Gastroesophageal sphincter (tissue), 4 donors: Measurements from ENCODE around the gene DNAH17. TPM values are rescaled to one million over a fixed set of nuclear protein-coding genes. Genes with fewer than 3 reads are reported as not detected.
"Not testable (repeated sequence)": the region's sequence is repeated elsewhere in the genome, so short reads cannot be mapped to it uniquely, and the experiment has no call there.

Experiments used
- ATAC-seq: fragments of 150-250 bp; one replicate; pipeline ENCODE4 v1.9.1; 2016; ENCODE audit warnings: mild to moderate bottlenecking, moderate library complexity
- H3K27ac ChIP-seq, 4 donors: fragments of 200-600 bp; sonication (generic) in 3 of 4; 1 replicate in 3 of 4; 2 replicates in 1 of 4; pipeline ENCODE4 v1.5.1; 2016 to 2019
- H3K27me3 ChIP-seq: fragments of 200-600 bp; sonication (generic); one replicate; pipeline ENCODE4 v1.5.1; 2019
- H3K36me3 ChIP-seq, 2 donors: fragments of 200-600 bp; sonication (generic); one replicate each; pipeline ENCODE4 v1.5.1; 2019; ENCODE audit warnings: control low read depth in 1 of 2
- H3K4me1 ChIP-seq, 3 donors: fragments of 200-600 bp; sonication (generic); 1 replicate in 2 of 3; 2 replicates in 1 of 3; pipeline ENCODE4 v1.5.1; 2016 to 2019; ENCODE audit warnings: control low read depth in 2 of 3
- H3K4me3 ChIP-seq, 2 donors: fragments of 200-600 bp; sonication (generic); one replicate each; pipeline ENCODE4 v1.5.1; 2019; ENCODE audit warnings: mild to moderate bottlenecking in 1 of 2, moderate library complexity in 1 of 2
- H3K9me3 ChIP-seq, 3 donors: fragments of 200-600 bp; sonication (generic); one replicate each; pipeline ENCODE4 v1.5.1; 2017 to 2019; ENCODE audit warnings: control low read depth in 2 of 3
- CTCF ChIP-seq, 4 experiments: fragments of 200-600 bp in 2 of 4; fragments of 450-650 bp in 2 of 4; sonication (generic) in 1 of 4; IDR thresholded peaks; one replicate each; pipeline ENCODE4 v1.5.1; 2017 to 2019; ENCODE audit warnings: antibody characterized with exemption in 4 of 4, mild to moderate bottlenecking in 2 of 4, moderate library complexity in 2 of 4
- EP300 ChIP-seq: sonication (generic); formaldehyde crosslinking; IDR thresholded peaks from one replicate; pipeline ENCODE4 v1.6.1; 2017; ENCODE audit warnings: antibody characterized with exemption, mild to moderate bottlenecking
- POLR2A ChIP-seq, 2 donors: fragments of 450-650 bp; IDR thresholded peaks; one replicate each; pipeline ENCODE4 v1.6.1; 2017; ENCODE audit warnings: antibody characterized with exemption in 2 of 2, mild to moderate bottlenecking in 2 of 2, moderate library complexity in 1 of 2
- POLR2AphosphoS5 ChIP-seq: sonication (generic); formaldehyde crosslinking; IDR thresholded peaks from one replicate; pipeline ENCODE4 v1.6.1; 2017; ENCODE audit warnings: antibody characterized with exemption
- WGBS, 2 donors: methylation state at CpG; one replicate each; pipeline ENCODE4 v1.1.5; 2018; ENCODE audit warnings: low coverage in 1 of 2; 5-methylcytosine and 5-hydroxymethylcytosine counted together
- total RNA-seq, 4 donors: library from RNA; depleted of rRNA; stranded (reverse); fragments of >200 nt; gene quantifications; one replicate each; pipeline ENCODE4 v1.1.0, GENCODE V29; 2016

DNAH17 gene
- total RNA-seq, 4 donors from 2014 or later: 0.15 TPM; not detected in 3

- H3K4me3 ChIP-seq: no peak overlapping the region
- H3K27me3 ChIP-seq: no peaks in the 10 kb centered on the region
- H3K9me3 ChIP-seq: no peaks in the 10 kb centered on the region
- no peaks in the 10 kb centered on the region for H3K4me1 ChIP-seq
- WGBS, 2 donors: 86 to 87% methylated on average over 3 to 20 of the region's 21 CpGs
- no peaks in the 10 kb centered on the region for H3K36me3 ChIP-seq
- no peak overlapping the region for H3K27ac ChIP-seq
- TF ChIP-seq POLR2A (IDR thresholded peaks at IDR 0.05) (no peak), POLR2AphosphoS5 (no peak), EP300 (no peak), CTCF (IDR thresholded peaks at IDR 0.05) (no peak)
- no peak for ATAC-seq
Observed at GRCh38 chr17:78504156-78504925, 72.9 kb downstream of the DNAH17 start.

- not testable (repeated sequence) for H3K36me3 ChIP-seq, H3K27ac ChIP-seq, ATAC-seq, H3K4me1 ChIP-seq, H3K4me3 ChIP-seq, H3K27me3 ChIP-seq, H3K9me3 ChIP-seq
- 100% methylated on average over 2 of the region's 11 CpGs; no CpG with 5 or more reads in 1 of the 2 donors for whole genome bisulfite sequencing, 2 donors
Observed at GRCh38 chr17:78503388-78503787, 73.8 kb downstream of the DNAH17 start.

- no peak overlapping the region for H3K27ac ChIP-seq
- no peaks in the 10 kb centered on the region for H3K36me3 ChIP-seq
- no peaks in the 10 kb centered on the region for H3K9me3 ChIP-seq
- TF ChIP-seq CTCF (IDR thresholded peaks at IDR 0.05): no peak
- TF ChIP-seq POLR2AphosphoS5: no peak
- TF ChIP-seq POLR2A (IDR thresholded peaks at IDR 0.05): no peak
- TF ChIP-seq EP300: no peak
- 90 to 95% methylated on average over 11 to 17 of the region's 25 CpGs for WGBS, 2 donors
- no peak overlapping the region for H3K4me3 ChIP-seq
- no peaks in the 10 kb centered on the region for H3K4me1 ChIP-seq
- H3K27me3 ChIP-seq: no peaks in the 10 kb centered on the region
- no peak for ATAC-seq
Observed at GRCh38 chr17:78502611-78503148, 74.5 kb downstream of the DNAH17 start.

- no peak overlapping the region for H3K27ac ChIP-seq
- WGBS, 2 donors: 94% methylated on average over 12 of the region's 27 CpGs; no CpG with 5 or more reads in 1 of the 2 donors
- H3K36me3 ChIP-seq: no peaks in the 10 kb centered on the region
- H3K27me3 ChIP-seq: no peaks in the 10 kb centered on the region
- no peak for TF ChIP-seq POLR2A (IDR thresholded peaks at IDR 0.05)
- no peak for TF ChIP-seq EP300
- TF ChIP-seq CTCF (IDR thresholded peaks at IDR 0.05): no peak
- no peak for TF ChIP-seq POLR2AphosphoS5
- no peak for ATAC-seq
- H3K4me3 ChIP-seq: no peak overlapping the region
- no peaks in the 10 kb centered on the region for H3K9me3 ChIP-seq
- peaks cover 0 to 7% (median 0%) of the 10 kb centered on the region in 3 donors for H3K4me1 ChIP-seq
Observed at GRCh38 chr17:78501241-78502036, 75.8 kb downstream of the DNAH17 start.

- Histone ChIP-seq H3K4me3 (no peak overlapping the region), H3K36me3 (no peaks in the 10 kb centered on the region), H3K4me1 (peaks cover 0 to 7% (median 0%) of the 10 kb centered on the region in 3 donors), H3K9me3 (no peaks in the 10 kb centered on the region), H3K27ac (no peak overlapping the region), H3K27me3 (no peaks in the 10 kb centered on the region)
- WGBS, 2 donors: no CpG with 5 or more reads among the region's 7 CpGs
- TF ChIP-seq CTCF (IDR thresholded peaks at IDR 0.05): no peak
- TF ChIP-seq POLR2A (IDR thresholded peaks at IDR 0.05): no peak
- no peak for TF ChIP-seq EP300
- no peak for TF ChIP-seq POLR2AphosphoS5
- ATAC-seq: no peak
Observed at GRCh38 chr17:78500806-78501205, 76.4 kb downstream of the DNAH17 start.
